IMR-90 (cell line): ENCODE results near the gene FAM124A. TPM values are rescaled to one million over a fixed set of nuclear protein-coding genes. Genes with fewer than 3 reads are reported as not detected.

Experiments used
- ATAC-seq: fragments of 200-7000 bp; cut with Tn5 transposase; 2 replicates; pipeline ENCODE4 v1.9.1; 2020; ENCODE audit warnings: low read depth, mild to moderate bottlenecking, moderate library complexity
- BruUV-seq: library from RNA; stranded (reverse); fragments of 400-500 nt; replicated peaks from 2 replicates; lab custom pipeline; 2021; lab: Mats Ljungman, UMichigan
- CTCF ChIA-PET: fragments of 300-600 bp; formaldehyde crosslinking; extraction: SDS; loops from one replicate; lab custom pipeline; 2021; ENCODE audit warnings: antibody characterized with exemption; lab: Yijun Ruan, JAX
- POLR2A ChIA-PET: fragments of 300-600 bp; sonication (Branson Sonifier 250); formaldehyde crosslinking; loops from one replicate; lab custom pipeline; 2022; ENCODE audit warnings: antibody characterized with exemption; ENCODE audit not compliant: unreplicated experiment; lab: Charles Lee
- DNase-seq: peaks from one replicate; pipeline ENCODE4 v3.0.0; 2013
- H2AFZ ChIP-seq: replicated peaks from 2 replicates; pipeline ENCODE3; 2013; ENCODE audit warnings: low read length, mild to moderate bottlenecking; ENCODE audit not compliant: poor library complexity
- H2AK5ac ChIP-seq: 2 replicates; pipeline ENCODE4 v1.6.1; 2013; ENCODE audit warnings: low read depth, low read length, inconsistent platforms
- H2AK9ac ChIP-seq: replicated peaks from 2 replicates; pipeline ENCODE3; 2013; ENCODE audit warnings: mild to moderate bottlenecking, low read depth, low read length, moderate library complexity; ENCODE audit not compliant: poor library complexity
- H2BK120ac ChIP-seq: 2 replicates; pipeline ENCODE4 v1.6.1; 2013; ENCODE audit warnings: low read depth, low read length, inconsistent platforms
- H2BK15ac ChIP-seq: 3 replicates; pipeline ENCODE4 v1.6.1; 2013; ENCODE audit warnings: low read depth, low read length, inconsistent platforms
- H2BK20ac ChIP-seq: 2 replicates; pipeline ENCODE4 v1.6.1; 2013; ENCODE audit warnings: low read depth, mild to moderate bottlenecking, inconsistent platforms, low read length, moderate library complexity
- H2BK5ac ChIP-seq: 2 replicates; pipeline ENCODE4 v1.6.1; 2013; ENCODE audit warnings: mild to moderate bottlenecking, low read depth, low read length, inconsistent platforms; ENCODE audit not compliant: poor library complexity, severe bottlenecking
- H3K14ac ChIP-seq: replicated peaks from 2 replicates; pipeline ENCODE4 v1.6.1; 2013; ENCODE audit warnings: low read depth, low read length, inconsistent platforms
- H3K18ac ChIP-seq: 2 replicates; pipeline ENCODE4 v1.6.1; 2013; ENCODE audit warnings: low read depth, low read length, control low read depth
- H3K23ac ChIP-seq: 2 replicates; pipeline ENCODE4 v1.6.1; 2013; ENCODE audit warnings: low read depth, low read length, inconsistent platforms
- H3K27ac ChIP-seq: 2 replicates; pipeline ENCODE4 v1.5.1; 2013; ENCODE audit warnings: mild to moderate bottlenecking, control low read depth, low read length; ENCODE audit not compliant: insufficient read depth
- H3K27me3 ChIP-seq: 2 replicates; pipeline ENCODE4 v1.6.1; 2013; ENCODE audit warnings: low read length; ENCODE audit not compliant: control insufficient read depth, insufficient read depth
- H3K36me3 ChIP-seq: 2 replicates; pipeline ENCODE4 v1.6.1; 2013; ENCODE audit warnings: low read length, mixed read lengths; ENCODE audit not compliant: control insufficient read depth, insufficient read depth
- H3K4ac ChIP-seq: 2 replicates; pipeline ENCODE4 v1.6.1; 2013; ENCODE audit warnings: low read depth, low read length, inconsistent platforms
- H3K4me1 ChIP-seq: 2 replicates; pipeline ENCODE4 v1.6.1; 2013; ENCODE audit warnings: low read length, mixed read lengths; ENCODE audit not compliant: control insufficient read depth, insufficient read depth
- H3K4me2 ChIP-seq: 2 replicates; pipeline ENCODE4 v1.6.1; 2013; ENCODE audit warnings: low read depth, mild to moderate bottlenecking, control low read depth, low read length, moderate library complexity
- H3K4me3 ChIP-seq: 2 replicates; pipeline ENCODE4 v1.5.1; 2013; ENCODE audit warnings: low read depth, mild to moderate bottlenecking, control low read depth, low read length, moderate library complexity; ENCODE audit not compliant: insufficient read depth
- H3K56ac ChIP-seq: 2 replicates; pipeline ENCODE4 v1.6.1; 2013; ENCODE audit warnings: low read length, inconsistent platforms; ENCODE audit not compliant: insufficient read depth; ENCODE audit errors: extremely low read depth
- H3K79me1 ChIP-seq, 2 experiments: 2 replicates each; pipeline ENCODE4 v1.6.1; 2013; ENCODE audit warnings: low read length in 2 of 2, inconsistent platforms in 1 of 2, low read depth in 1 of 2
- H3K9ac ChIP-seq: 2 replicates; pipeline ENCODE4 v1.6.1; 2013; ENCODE audit warnings: low read depth, low read length, control low read depth
- H3K9me1 ChIP-seq: 2 replicates; pipeline ENCODE4 v1.6.1; 2013; ENCODE audit warnings: low read length, inconsistent platforms; ENCODE audit not compliant: insufficient read depth
- H3K9me3 ChIP-seq: 2 replicates; pipeline ENCODE4 v1.6.1; 2013; ENCODE audit warnings: low read length; ENCODE audit not compliant: control insufficient read depth, insufficient read depth
- H4K20me1 ChIP-seq: 2 replicates; pipeline ENCODE4 v1.6.1; 2013; ENCODE audit warnings: low read length, inconsistent platforms; ENCODE audit not compliant: insufficient read depth
- H4K5ac ChIP-seq: 2 replicates; pipeline ENCODE4 v1.6.1; 2013; ENCODE audit warnings: mild to moderate bottlenecking, low read depth, low read length, control low read depth
- H4K8ac ChIP-seq, 2 experiments: 2 replicates each; pipeline ENCODE4 v1.6.1; 2013; ENCODE audit warnings: low read depth in 2 of 2, low read length in 2 of 2, control low read depth in 1 of 2, inconsistent platforms in 1 of 2
- H4K91ac ChIP-seq: 2 replicates; pipeline ENCODE4 v1.6.1; 2013; ENCODE audit warnings: low read depth, low read length, inconsistent platforms; ENCODE audit not compliant: insufficient read depth
- BHLHE40 ChIP-seq: fragments of 150-350 bp; IDR thresholded peaks from 2 replicates; pipeline ENCODE4 v1.6.1; 2016; ENCODE audit warnings: mild to moderate bottlenecking, low read depth, low read length
- CEBPB ChIP-seq: IDR thresholded peaks from 2 replicates; pipeline ENCODE4 v1.6.1; 2012; ENCODE audit warnings: low read depth, low read length, improper control_type of control experiment
- CHD1 ChIP-seq: IDR thresholded peaks from 2 replicates; pipeline ENCODE4 v1.6.1; 2012; ENCODE audit warnings: low read depth, low read length, improper control_type of control experiment
- CTCF ChIP-seq: conservative IDR thresholded peaks from 2 replicates; pipeline ENCODE4 v1.5.1; 2012; ENCODE audit warnings: mild to moderate bottlenecking, low read depth, low read length, improper control_type of control experiment
- ELK1 ChIP-seq: fragments of 150-350 bp; IDR thresholded peaks from 2 replicates; pipeline ENCODE4 v1.6.1; 2016; ENCODE audit warnings: low read depth, mild to moderate bottlenecking, low read length, moderate library complexity, borderline replicate concordance
- MAFK ChIP-seq: IDR thresholded peaks from 2 replicates; pipeline ENCODE4 v1.6.1; 2012; ENCODE audit warnings: low read depth, low read length, improper control_type of control experiment
- MAZ ChIP-seq: IDR thresholded peaks from 2 replicates; pipeline ENCODE4 v1.6.1; 2012; ENCODE audit warnings: low read depth, mild to moderate bottlenecking, low read length, improper control_type of control experiment, moderate library complexity, borderline replicate concordance
- MXI1 ChIP-seq: IDR thresholded peaks from 2 replicates; pipeline ENCODE4 v1.6.1; 2012; ENCODE audit warnings: low read depth, mild to moderate bottlenecking, low read length, moderate library complexity, borderline replicate concordance
- NFE2L2 ChIP-seq: fragments of 150-350 bp; IDR thresholded peaks from 2 replicates; pipeline ENCODE4 v1.6.1; 2016; ENCODE audit warnings: low read depth, mild to moderate bottlenecking, low read length
- POLR2A ChIP-seq: IDR thresholded peaks from 2 replicates; pipeline ENCODE4 v1.6.1; 2012; ENCODE audit warnings: mild to moderate bottlenecking, low read depth, low read length
- RAD21 ChIP-seq: IDR thresholded peaks from 2 replicates; pipeline ENCODE4 v1.6.1; 2012; ENCODE audit warnings: low read length, improper control_type of control experiment
- RCOR1 ChIP-seq: IDR thresholded peaks from 2 replicates; pipeline ENCODE4 v1.6.1; 2012; ENCODE audit warnings: mild to moderate bottlenecking, low read length, improper control_type of control experiment; ENCODE audit not compliant: insufficient replicate concordance
- SMC3 ChIP-seq: fragments of 150-350 bp; IDR thresholded peaks from 2 replicates; pipeline ENCODE4 v1.6.1; 2016; ENCODE audit warnings: low read depth, mild to moderate bottlenecking, antibody characterized with exemption, low read length, moderate library complexity
- USF2 ChIP-seq: fragments of 150-350 bp; IDR thresholded peaks from 2 replicates; pipeline ENCODE4 v1.6.1; 2017; ENCODE audit warnings: mild to moderate bottlenecking, antibody characterized with exemption, low read length, low read depth
- WGBS, 2 experiments: methylation state at CpG; one replicate each; pipeline versions ENCODE4 v1.1.5 to v1.1.7; 2013; ENCODE audit warnings: missing lambda C conversion rate in 2 of 2; ENCODE audit not compliant: insufficient read length in 1 of 2; ENCODE audit errors: extremely low coverage in 2 of 2; 5-methylcytosine and 5-hydroxymethylcytosine counted together
- dilution Hi-C: fragments of 300-500 bp; cut with HindIII; formaldehyde crosslinking; loops from one replicate; pipeline ENCODE4 v1.14.3; 2018; ENCODE audit warnings: low sequenced_read_pairs; ENCODE audit not compliant: unreplicated experiment
- in situ Hi-C: fragments of 300-500 bp; cut with MboI; formaldehyde crosslinking; loops from 3 replicates; pipeline ENCODE4 v1.14.3; 2019; ENCODE audit warnings: low sequenced_read_pairs, inconsistent platforms, mixed read lengths
- intact Hi-C: fragments of 100-400 bp; cut with micrococcal nuclease; formaldehyde crosslinking; loops from 2 replicates; pipeline ENCODE4 v1.10.0; 2022
- polyA plus RNA-seq, 3 experiments: library from polyadenylated mRNA; depleted of rRNA; stranded (reverse); fragments of >200 nt; gene quantifications; 2 replicates each; pipeline ENCODE4 v1.2.3, GENCODE V29; 2012; ENCODE audit warnings: low replicate concordance in 1 of 3
- total RNA-seq: library from RNA; depleted of rRNA; stranded (reverse); fragments of >200 nt; gene quantifications from 2 replicates; pipeline ENCODE4 v1.2.3, GENCODE V29; 2012

FAM124A gene
- total and polyA plus RNA-seq, 2 of the 4 experiments (the other 2 are of a cell fraction), result 0.03 TPM; not detected in 1

- H4K8ac ChIP-seq, result no peak overlapping the region
- no peak overlapping the region for H2AK5ac ChIP-seq
- no peaks in the 10 kb centered on the region for H4K20me1 ChIP-seq
- H3K4ac ChIP-seq, result no peak overlapping the region
- no peaks in the 10 kb centered on the region for H3K79me1 ChIP-seq
- H4K5ac ChIP-seq, result no peak overlapping the region
- no peak overlapping the region for H3K14ac ChIP-seq
- no peak overlapping the region for H3K4me3 ChIP-seq
- no peak overlapping the region for H2BK15ac ChIP-seq
- no peak for ATAC-seq
- peaks cover 38% of the 10 kb centered on the region for H3K27me3 ChIP-seq
- H3K18ac ChIP-seq, result no peak overlapping the region
- H4K91ac ChIP-seq, result no peak overlapping the region
- WGBS, 2 experiments, result no CpG with 5 or more reads among the region's 9 CpGs
- no peak overlapping the region for H2BK120ac ChIP-seq
- TF ChIP-seq BHLHE40, result no peak
- TF ChIP-seq SMC3, result no peak
- TF ChIP-seq USF2, result no peak
- TF ChIP-seq MXI1, result no peak
- TF ChIP-seq MAFK, result no peak
- no peak for TF ChIP-seq CTCF
- no peak for TF ChIP-seq CEBPB
- no peak for TF ChIP-seq RAD21
- TF ChIP-seq RCOR1, result no peak
- TF ChIP-seq NFE2L2, result no peak
- TF ChIP-seq CHD1, result no peak
- TF ChIP-seq POLR2A, result no peak
- TF ChIP-seq MAZ, result no peak
- TF ChIP-seq ELK1, result no peak
- no peak for DNase-seq
- H2AFZ ChIP-seq, result no peak overlapping the region
- no peak overlapping the region for H2BK20ac ChIP-seq
- no peaks in the 10 kb centered on the region for H3K36me3 ChIP-seq
- BruUV-seq, result no TSS peak
- intact Hi-C loops, result no loop called here
- 0 out of 2 replicates have a peak, but pooled peaks cover 3% of the 10 kb centered on the region for H3K9me3 ChIP-seq
- no peak overlapping the region for H3K27ac ChIP-seq
- no peak overlapping the region for H3K9ac ChIP-seq
- POLR2A ChIA-PET, result no interaction called here
- peaks cover 2% of the 10 kb centered on the region; the same call in 1 of the 2 replicates for H3K4me1 ChIP-seq
- H3K56ac ChIP-seq, result no peak overlapping the region
- no peak overlapping the region for H3K4me2 ChIP-seq
- no peak overlapping the region for H3K23ac ChIP-seq
- H2AK9ac ChIP-seq, result no peak overlapping the region
- in situ Hi-C loops, result no loop called here
- no peaks in the 10 kb centered on the region for H3K9me1 ChIP-seq
- H2BK5ac ChIP-seq, result no peak overlapping the region
- dilution Hi-C loops, result no loop called here
- CTCF ChIA-PET, result interaction anchor here (0.9 to 1.1 kb wide), 2 partner anchors 10 to 53 kb away, joined by 3 read pairs; no protein-coding TSS in a partner anchor
Observed at GRCh38 chr13:51233117-51233826, 11.1 kb downstream of the FAM124A start.
